ENCODE measurements around the gene PPP2R2D.

Gene PPP2R2D

GRCh38 chr10:131889755-131890154, 11.1 kb upstream of the PPP2R2D start:
- no peak for DNase-seq (ENCODE audit: low spot score)

GRCh38 chr10:131890276-131891195, 10.3 kb upstream of the PPP2R2D start:
- DNase-seq (ENCODE audit: low spot score) = no peak

GRCh38 chr10:131891196-131891928, 9.4 kb upstream of the PPP2R2D start:
- DNase-seq (ENCODE audit: low spot score) = peak; percentile 47

- DNase-seq (ENCODE audit: low spot score) = no peak
Observed at GRCh38 chr10:131891929-131892805, 8.6 kb upstream of the PPP2R2D start.

- DNase-seq (ENCODE audit: low spot score) = no peak
Observed at GRCh38 chr10:131892806-131893675, 7.8 kb upstream of the PPP2R2D start.

GRCh38 chr10:131895116-131895515, 5.7 kb upstream of the PPP2R2D start:
- no peak for DNase-seq (ENCODE audit: low spot score)

GRCh38 chr10:131896403-131896802, 4.4 kb upstream of the PPP2R2D start:
- DNase-seq (ENCODE audit: low spot score) = no peak

- peak; percentile 32 for DNase-seq (ENCODE audit: low spot score)
Observed at GRCh38 chr10:131897297-131897899, 3.4 kb upstream of the PPP2R2D start.

GRCh38 chr10:131898061-131898460, 2.7 kb upstream of the PPP2R2D start:
- no peak for DNase-seq (ENCODE audit: low spot score)

GRCh38 chr10:131898713-131899112, 2.1 kb upstream of the PPP2R2D start:
- no peak for DNase-seq (ENCODE audit: low spot score)

- DNase-seq (ENCODE audit: low spot score) = no peak
Observed at GRCh38 chr10:131899116-131899690, 1.6 kb upstream of the PPP2R2D start.

- DNase-seq (ENCODE audit: low spot score) = peak; percentile 53
Observed at GRCh38 chr10:131899695-131900349, 986 bp upstream of the PPP2R2D start.

GRCh38 chr10:131901181-131901829, 497 bp downstream of the PPP2R2D start:
- no peak for DNase-seq (ENCODE audit: low spot score)

- DNase-seq (ENCODE audit: low spot score) = no peak
Observed at GRCh38 chr10:131902211-131902610, 1.4 kb downstream of the PPP2R2D start.

GRCh38 chr10:131902691-131903090, 1.9 kb downstream of the PPP2R2D start:
- no peak for DNase-seq (ENCODE audit: low spot score)

- DNase-seq (ENCODE audit: low spot score) = no peak
Observed at GRCh38 chr10:131905267-131905571, 4.4 kb downstream of the PPP2R2D start.

GRCh38 chr10:131905603-131906268, 4.9 kb downstream of the PPP2R2D start:
- DNase-seq (ENCODE audit: low spot score) = no peak

- DNase-seq (ENCODE audit: low spot score) = no peak
Observed at GRCh38 chr10:131906269-131906639, 5.4 kb downstream of the PPP2R2D start.

GRCh38 chr10:131907679-131908078, 6.9 kb downstream of the PPP2R2D start:
- DNase-seq (ENCODE audit: low spot score) = no peak
